Endodermal cell (in vitro differentiated cells): Measurements from ENCODE around the gene GRID1. TPM values are rescaled to one million over a fixed set of nuclear protein-coding genes. Genes with fewer than 3 reads are reported as not detected.

Source experiments
- DNase-seq: peaks from one replicate; pipeline ENCODE4 v3.0.0-alpha.2; 2017
- H3K27ac ChIP-seq: 2 replicates; pipeline ENCODE4 v1.5.1; 2013; ENCODE audit warnings: mild to moderate bottlenecking, low read depth, low read length, moderate library complexity
- H3K27me3 ChIP-seq: 2 replicates; pipeline ENCODE4 v1.6.1; 2013; ENCODE audit warnings: mild to moderate bottlenecking, low read length, moderate library complexity; ENCODE audit not compliant: insufficient read depth, control insufficient read depth, poor library complexity, severe bottlenecking
- H3K36me3 ChIP-seq: 2 replicates; pipeline ENCODE4 v1.7.0; 2013; ENCODE audit warnings: mild to moderate bottlenecking, low read length, moderate library complexity; ENCODE audit not compliant: control insufficient read depth, insufficient read depth
- H3K4me1 ChIP-seq: one replicate; pipeline ENCODE4 v1.7.0; 2013; ENCODE audit warnings: low read length; ENCODE audit not compliant: control insufficient read depth, insufficient read depth
- H3K4me3 ChIP-seq: 2 replicates; pipeline ENCODE4 v1.5.1; 2013; ENCODE audit warnings: mild to moderate bottlenecking, low read length, moderate library complexity
- H3K9ac ChIP-seq: 2 replicates; pipeline ENCODE4 v1.6.1; 2013; ENCODE audit warnings: mild to moderate bottlenecking, low read length, moderate library complexity; ENCODE audit not compliant: poor library complexity, severe bottlenecking; ENCODE audit errors: extremely low read depth
- H3K9me3 ChIP-seq: 2 replicates; pipeline ENCODE4 v1.6.1; 2013; ENCODE audit warnings: mild to moderate bottlenecking, low read length, moderate library complexity; ENCODE audit not compliant: control insufficient read depth
- H3K27ac Mint-ChIP-seq: 2 replicates; pipeline ENCODE4 v1.8.0; 2020; ENCODE audit warnings: mixed read lengths
- H3K27me3 Mint-ChIP-seq: 2 replicates; pipeline ENCODE4 v1.8.0; 2021; ENCODE audit warnings: mild to moderate bottlenecking, mixed read lengths; ENCODE audit not compliant: insufficient read depth
- H3K36me3 Mint-ChIP-seq: 2 replicates; pipeline ENCODE4 v1.8.0; 2020; ENCODE audit warnings: low read depth, mixed read lengths
- H3K4me1 Mint-ChIP-seq: 2 replicates; pipeline ENCODE4 v1.8.0; 2020; ENCODE audit warnings: mixed read lengths
- H3K4me3 Mint-ChIP-seq: 2 replicates; pipeline ENCODE4 v1.8.0; 2020; ENCODE audit warnings: mild to moderate bottlenecking, moderate library complexity, mixed read lengths
- H3K9me3 Mint-ChIP-seq: 2 replicates; pipeline ENCODE4 v1.8.0; 2020; ENCODE audit warnings: mild to moderate bottlenecking, mixed read lengths
- whole genome bisulfite sequencing, 2 experiments: methylation state at CpG; one replicate each; pipeline versions ENCODE4 v1.1.5 to v1.1.7; 2013; ENCODE audit warnings: missing lambda C conversion rate in 2 of 2, mixed read lengths in 1 of 2; ENCODE audit not compliant: insufficient coverage in 1 of 2, insufficient read length in 1 of 2; 5-methylcytosine and 5-hydroxymethylcytosine counted together
- total RNA-seq, 2 donors: library from RNA; stranded (reverse); fragmentation: NEBNext Ultra II Directional in 1 of 2; extraction: Animal tissue kit (Norgen Biotek cat#: 25700) in 1 of 2; gene quantifications; 2 replicates in 1 of 2; 3 replicates in 1 of 2; pipeline ENCODE4 v1.2.1, GENCODE V29; 2021
- TF ChIP-seq, protein P1 (sequence below): fragments of 200-600 bp; sonication (generic); conservative IDR thresholded peaks from 2 replicates; pipeline ENCODE4 v1.5.0; 2021; ENCODE audit warnings: antibody characterized with exemption, mild to moderate bottlenecking

The GRID1 gene
- total RNA-seq, 2 donors from 2014 or later = 0.13 to 0.53 TPM

DNA sequence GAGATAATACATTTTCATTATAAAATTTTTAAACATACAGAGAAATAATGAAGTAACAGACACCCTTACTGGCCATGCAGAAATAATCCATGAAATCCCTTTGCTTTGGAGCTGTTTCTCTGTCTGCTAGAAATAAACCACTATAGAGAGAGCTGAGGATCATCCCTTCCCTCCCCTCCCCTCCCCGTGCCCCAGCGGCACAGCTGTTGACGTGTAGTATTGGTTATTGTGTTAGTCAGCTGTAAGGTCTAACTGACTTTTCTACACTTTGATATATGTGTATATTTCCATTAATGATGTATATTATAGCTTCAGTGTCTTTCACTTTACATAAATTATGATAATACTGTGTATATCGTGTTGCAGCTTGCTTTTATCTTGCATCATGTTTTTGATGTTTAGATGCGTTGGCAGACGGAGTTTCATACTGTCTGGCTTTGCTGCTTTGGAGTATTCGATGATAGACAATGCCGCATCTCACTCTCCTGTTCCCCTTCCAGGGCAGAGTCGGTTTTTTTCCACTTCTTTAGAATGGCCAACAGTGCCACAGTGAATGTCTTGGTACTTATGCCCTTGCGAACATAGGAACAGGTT lies 27.4 kb upstream of the GRID1 start:
- peaks cover 35% of the 10 kb centered on the region for H3K27me3 ChIP-seq
- peaks cover 11% of the 10 kb centered on the region for H3K4me1 Mint-ChIP-seq

DNA sequence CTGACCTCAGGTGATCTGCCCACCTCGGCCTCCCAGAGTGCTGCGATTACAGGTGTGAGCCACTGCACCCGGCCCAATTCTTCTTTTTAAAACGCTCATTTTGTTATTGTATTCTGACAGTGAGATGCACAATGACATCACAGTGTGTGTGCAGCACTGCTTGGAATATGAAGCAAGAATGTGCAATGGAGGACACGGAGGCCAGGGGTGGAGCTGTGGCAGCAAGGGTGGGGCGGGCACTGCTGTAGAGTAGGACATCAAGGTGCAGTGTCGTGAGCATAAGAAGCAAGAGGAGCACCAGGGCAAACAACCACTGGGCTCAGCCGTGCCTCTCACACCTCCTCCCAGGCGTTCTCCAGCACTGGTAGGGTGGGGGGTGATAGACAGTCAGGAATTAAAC lies 26.8 kb upstream of the GRID1 start:
- no peaks in the 10 kb centered on the region for H3K36me3 ChIP-seq
- H3K27ac ChIP-seq = no peak overlapping the region
- peaks cover 29% of the 10 kb centered on the region for H3K27me3 ChIP-seq
- Mint-ChIP-seq H3K27ac (no peak overlapping the region), H3K4me1 (peaks cover 12% of the 10 kb centered on the region), H3K27me3 (peaks cover 33% of the 10 kb centered on the region), H3K9me3 (no peaks in the 10 kb centered on the region), H3K4me3 (no peak overlapping the region), H3K36me3 (no peaks in the 10 kb centered on the region)
- no peaks in the 10 kb centered on the region for H3K9me3 ChIP-seq
- H3K9ac ChIP-seq = no peak overlapping the region
- 89 to 100% methylated on average over 3 to 7 of the region's 9 CpGs for WGBS, 2 experiments
- H3K4me1 ChIP-seq = no peaks in the 10 kb centered on the region
- no peak overlapping the region for H3K4me3 ChIP-seq
- TF ChIP-seq, protein P1, sequence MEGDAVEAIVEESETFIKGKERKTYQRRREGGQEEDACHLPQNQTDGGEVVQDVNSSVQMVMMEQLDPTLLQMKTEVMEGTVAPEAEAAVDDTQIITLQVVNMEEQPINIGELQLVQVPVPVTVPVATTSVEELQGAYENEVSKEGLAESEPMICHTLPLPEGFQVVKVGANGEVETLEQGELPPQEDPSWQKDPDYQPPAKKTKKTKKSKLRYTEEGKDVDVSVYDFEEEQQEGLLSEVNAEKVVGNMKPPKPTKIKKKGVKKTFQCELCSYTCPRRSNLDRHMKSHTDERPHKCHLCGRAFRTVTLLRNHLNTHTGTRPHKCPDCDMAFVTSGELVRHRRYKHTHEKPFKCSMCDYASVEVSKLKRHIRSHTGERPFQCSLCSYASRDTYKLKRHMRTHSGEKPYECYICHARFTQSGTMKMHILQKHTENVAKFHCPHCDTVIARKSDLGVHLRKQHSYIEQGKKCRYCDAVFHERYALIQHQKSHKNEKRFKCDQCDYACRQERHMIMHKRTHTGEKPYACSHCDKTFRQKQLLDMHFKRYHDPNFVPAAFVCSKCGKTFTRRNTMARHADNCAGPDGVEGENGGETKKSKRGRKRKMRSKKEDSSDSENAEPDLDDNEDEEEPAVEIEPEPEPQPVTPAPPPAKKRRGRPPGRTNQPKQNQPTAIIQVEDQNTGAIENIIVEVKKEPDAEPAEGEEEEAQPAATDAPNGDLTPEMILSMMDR = no peak
- DNase-seq = no peak

More for the DNA sequence above, 27.4 kb upstream of the GRID1 start:
- Histone ChIP-seq H3K9ac (no peak overlapping the region), H3K4me3 (no peak overlapping the region), H3K4me1 (no peaks in the 10 kb centered on the region), H3K9me3 (no peaks in the 10 kb centered on the region), H3K27ac (no peak overlapping the region), H3K36me3 (no peaks in the 10 kb centered on the region)
- no peak overlapping the region for H3K27ac Mint-ChIP-seq
- no peak for DNase-seq
- H3K4me3 Mint-ChIP-seq = no peak overlapping the region
- WGBS, 2 experiments = 87 to 92% methylated on average over 7 of the region's 10 CpGs
- TF ChIP-seq, protein P1 = no peak
- no peaks in the 10 kb centered on the region for H3K36me3 Mint-ChIP-seq
- peaks cover 35% of the 10 kb centered on the region for H3K27me3 Mint-ChIP-seq
- H3K9me3 Mint-ChIP-seq = no peaks in the 10 kb centered on the region

DNA sequence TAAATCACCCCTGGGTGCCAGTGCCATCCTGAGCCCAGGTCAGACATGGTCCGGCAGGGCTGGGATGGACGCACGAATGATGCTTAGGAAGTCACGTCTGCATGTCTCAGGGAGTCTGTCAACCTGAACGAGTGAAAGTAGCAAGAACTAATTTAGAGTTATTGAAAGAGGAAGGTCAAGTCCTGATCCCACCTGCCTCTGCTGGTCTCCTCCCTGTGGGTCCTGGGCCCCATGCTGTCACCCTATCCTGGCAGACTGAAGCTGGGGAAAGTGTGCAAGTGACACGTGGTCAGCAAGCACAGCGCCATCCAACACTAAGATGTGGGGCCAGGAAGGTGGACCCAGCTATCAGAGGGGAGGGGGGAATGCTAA lies 26.1 kb upstream of the GRID1 start:
- TF ChIP-seq, protein P1 = no peak
- Mint-ChIP-seq H3K9me3 (no peaks in the 10 kb centered on the region), H3K4me3 (no peak overlapping the region), H3K36me3 (no peaks in the 10 kb centered on the region), H3K27ac (no peak overlapping the region), H3K4me1 (peaks cover 16% of the 10 kb centered on the region), H3K27me3 (peaks cover 40% of the 10 kb centered on the region)
- Histone ChIP-seq H3K4me1 (no peaks in the 10 kb centered on the region), H3K9ac (no peak overlapping the region), H3K9me3 (no peaks in the 10 kb centered on the region), H3K36me3 (no peaks in the 10 kb centered on the region), H3K27ac (no peak overlapping the region), H3K27me3 (peaks cover 22% of the 10 kb centered on the region), H3K4me3 (no peak overlapping the region)
- WGBS, 2 experiments = 91 to 92% methylated on average over 5 to 7 of the region's 7 CpGs
- DNase-seq = no peak
